Measurements from ENCODE around the gene COL1A2. TPM values are rescaled to one million over a fixed set of nuclear protein-coding genes. Genes with fewer than 3 reads are reported as not detected.
A peak's percentile ranks its signal among the peaks of the same experiment; 100 is the strongest.

COL1A2 gene
- total RNA-seq, 1 donor from 2014 or later = 321 TPM

DNA sequence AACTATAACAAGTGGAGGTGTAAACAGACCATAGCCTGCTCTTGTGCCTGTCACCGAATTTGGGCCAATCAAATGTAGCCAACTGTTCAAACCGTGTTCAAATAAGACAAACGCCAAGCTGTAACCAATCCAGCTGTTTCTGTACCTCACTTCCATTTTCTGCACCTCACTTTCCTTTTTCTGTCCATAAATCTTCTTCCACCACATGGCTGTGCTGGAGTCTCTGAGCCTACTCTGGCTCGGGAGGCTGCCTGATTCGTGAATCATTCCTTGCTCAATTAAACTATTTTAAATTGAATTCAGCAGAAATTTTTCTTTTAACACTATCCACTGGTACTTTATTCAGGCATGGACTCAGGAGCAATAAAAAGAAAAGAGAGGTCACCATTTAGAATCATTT lies 29.9 kb upstream of the COL1A2 start:
- TF ChIP-seq CTCF (IDR thresholded peaks at IDR 0.05) = no peak

DNA sequence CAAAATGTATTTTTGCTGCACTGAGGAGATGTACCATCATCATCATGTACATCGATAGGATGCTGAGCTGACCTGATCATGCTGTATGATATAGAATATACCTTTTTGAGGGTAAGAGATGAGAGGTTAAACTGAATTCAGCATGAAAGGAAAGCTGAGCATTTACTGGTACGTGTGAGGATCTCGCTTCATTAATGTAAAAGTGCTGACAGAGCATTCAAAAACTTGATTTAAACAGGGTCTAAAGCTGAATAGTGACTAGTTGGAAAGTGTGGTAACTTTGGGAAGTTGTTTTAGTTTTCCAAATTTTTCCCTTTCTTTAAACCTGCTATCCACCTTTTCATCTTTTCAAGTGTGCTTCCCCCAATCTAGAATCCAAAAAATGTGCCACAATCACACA lies 28.5 kb upstream of the COL1A2 start:
- ATAC-seq (no peak), DNase-seq (no peak)
- Histone ChIP-seq H3K27me3 (no peaks in the 10 kb centered on the region), H3K9me3 (no peaks in the 10 kb centered on the region), H3K27ac (no peak overlapping the region), H3K36me3 (no peaks in the 10 kb centered on the region), H3K4me1 (peaks cover 6% of the 10 kb centered on the region), H3K4me3 (no peak overlapping the region)
- intact Hi-C loops (cut with DNase I) = no loop called here
- TF ChIP-seq CTCF (IDR thresholded peaks at IDR 0.05) = no peak

More for the DNA sequence above, 29.9 kb upstream of the COL1A2 start:
- Histone ChIP-seq H3K9me3 (no peaks in the 10 kb centered on the region), H3K4me3 (no peak overlapping the region), H3K4me1 (peaks cover 6% of the 10 kb centered on the region), H3K27ac (no peak overlapping the region), H3K27me3 (no peaks in the 10 kb centered on the region), H3K36me3 (no peaks in the 10 kb centered on the region)
- DNase-seq = no peak
- intact Hi-C loops (cut with DNase I) = no loop called here
- no peak for ATAC-seq

DNA sequence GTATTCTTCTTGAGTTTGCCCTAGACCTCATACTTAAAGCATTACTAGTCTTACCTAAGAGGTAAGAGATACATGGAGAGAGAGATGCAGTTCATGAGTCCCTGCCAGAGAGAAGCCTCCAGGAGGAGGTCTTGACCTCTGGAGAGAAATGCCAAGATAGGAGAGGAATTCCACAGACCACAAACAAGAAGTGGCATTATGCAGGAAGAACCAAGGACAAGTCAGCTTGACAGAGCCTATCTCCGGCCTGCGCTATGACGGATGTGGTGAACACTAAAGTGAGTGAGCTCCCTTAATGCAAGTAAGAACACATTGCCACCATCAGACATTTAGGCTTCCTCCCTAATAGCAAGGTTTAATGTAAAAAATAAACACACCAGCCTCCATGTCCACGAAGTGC lies 27.9 kb upstream of the COL1A2 start:
- no peak overlapping the region for H3K27ac ChIP-seq
- intact Hi-C loops (cut with DNase I) = no loop called here
- no peaks in the 10 kb centered on the region for H3K36me3 ChIP-seq
- ATAC-seq (no peak), DNase-seq (no peak)
- no peak for TF ChIP-seq CTCF (IDR thresholded peaks at IDR 0.05)
- H3K4me1 ChIP-seq = peaks cover 6% of the 10 kb centered on the region
- H3K9me3 ChIP-seq = no peaks in the 10 kb centered on the region
- H3K27me3 ChIP-seq = no peaks in the 10 kb centered on the region
- no peak overlapping the region for H3K4me3 ChIP-seq

- no peaks in the 10 kb centered on the region for H3K9me3 ChIP-seq
- TF ChIP-seq CTCF (IDR thresholded peaks at IDR 0.05) = no peak
- ATAC-seq = peak; percentile 50
- peaks cover 6% of the 10 kb centered on the region for H3K4me1 ChIP-seq
- H3K4me3 ChIP-seq = no peak overlapping the region
- intact Hi-C loops (cut with DNase I) = no loop called here
- H3K27me3 ChIP-seq = no peaks in the 10 kb centered on the region
- peak overlapping the region; percentile 55 for H3K27ac ChIP-seq
- no peaks in the 10 kb centered on the region for H3K36me3 ChIP-seq
- no peak for DNase-seq
Observed at GRCh38 chr7:94367949-94368348, 26.7 kb upstream of the COL1A2 start.

DNA sequence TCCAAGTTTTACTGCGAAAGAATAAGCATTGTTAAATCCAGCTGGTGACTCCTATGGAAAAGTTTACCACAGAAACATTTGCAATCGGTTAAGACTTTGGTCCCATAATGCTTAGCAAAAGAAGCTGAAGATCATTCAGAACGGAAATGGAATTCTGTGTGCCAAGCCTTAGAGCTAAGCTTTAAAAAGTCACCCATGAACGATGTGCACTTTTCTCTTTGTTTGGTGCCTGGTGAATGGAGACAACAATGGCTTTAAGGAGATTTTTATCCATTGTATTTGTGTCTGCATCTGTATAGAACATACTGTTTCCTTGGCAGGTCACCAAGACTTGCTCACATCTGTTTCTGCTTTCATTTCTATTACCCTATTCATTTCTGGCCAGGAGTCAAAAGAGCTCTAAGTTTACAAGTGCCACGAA lies 26.3 kb upstream of the COL1A2 start:
- intact Hi-C loops (cut with DNase I) = no loop called here
- DNase-seq = no peak

More for the DNA sequence above, 26.3 kb upstream of the COL1A2 start:
- Histone ChIP-seq H3K36me3 (no peaks in the 10 kb centered on the region), H3K4me1 (peaks cover 6% of the 10 kb centered on the region), H3K27me3 (no peaks in the 10 kb centered on the region), H3K27ac (peak overlapping the region; percentile 55), H3K4me3 (no peak overlapping the region), H3K9me3 (no peaks in the 10 kb centered on the region)
- no peak for TF ChIP-seq CTCF (IDR thresholded peaks at IDR 0.05)
- ATAC-seq = peak; percentile 22
